ENCODE measurements around the gene LHFPL6.

DNA sequence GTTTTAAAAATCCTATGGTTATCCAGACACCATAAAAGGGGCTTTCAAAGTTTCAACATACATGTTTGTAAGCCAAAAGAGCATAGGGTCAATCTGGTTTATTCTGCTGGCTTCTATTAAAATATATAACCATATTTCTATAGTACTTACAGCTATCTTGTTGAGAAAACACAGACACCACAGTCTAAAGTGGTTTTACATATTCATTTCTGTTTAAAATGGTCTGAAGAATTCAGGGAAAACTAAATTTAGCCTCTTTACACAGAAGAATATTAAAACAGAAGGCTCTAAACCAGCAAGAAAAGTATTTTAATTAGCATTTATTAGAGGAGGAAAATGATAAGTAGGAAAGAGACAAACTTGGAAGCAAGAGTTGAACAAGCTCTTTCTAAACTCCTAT lies 203.9 kb downstream of the LHFPL6 start:
- TF ChIP-seq EZH2 (IDR thresholded peaks at IDR 0.05; ENCODE audit: insufficient read depth, poor library complexity, severe bottlenecking): no peak
- no peak for TF ChIP-seq EZH2phosphoT487 (IDR thresholded peaks at IDR 0.05; ENCODE audit: insufficient read depth, low read depth)

Measured in GM23248 (cell line).